Endothelial cell of umbilical vein (primary cell): ENCODE results near the gene EFCAB13. TPM values are rescaled to one million over a fixed set of nuclear protein-coding genes. Genes with fewer than 3 reads are reported as not detected.

ENCODE experiments used
- BruUV-seq: library from RNA; stranded (reverse); fragments of 400-500 nt; replicated peaks from 2 replicates; lab custom pipeline; 2021; lab: Mats Ljungman, UMichigan
- CTCF ChIA-PET: fragments of 300-600, 350-600 bp; sonication (Branson Sonifier 250); formaldehyde crosslinking; loops from one replicate; lab custom pipeline; 2021; ENCODE audit warnings: antibody characterized with exemption, inconsistent platforms; lab: Charles Lee
- POLR2A ChIA-PET: fragments of 300-600, 350-600 bp; sonication (Branson Sonifier 250); formaldehyde crosslinking; loops from one replicate; lab custom pipeline; 2021; ENCODE audit warnings: antibody characterized with exemption, inconsistent platforms; lab: Charles Lee
- DNase-seq: peaks from one replicate; pipeline ENCODE4 v3.0.0-alpha.2; 2011; ENCODE audit warnings: low read depth, low spot score
- FAIRE-seq: peaks from 2 replicates; lab custom pipeline; 2011; peaks lifted over from hg19 to GRCh38; lab: Jason Lieb, UNC
- H2AFZ ChIP-seq: 2 replicates; pipeline ENCODE4 v1.6.0; 2012; ENCODE audit warnings: low read depth, low read length, control low read depth, inconsistent platforms
- H3K27ac ChIP-seq: 2 replicates; pipeline ENCODE4 v1.5.1; 2011; ENCODE audit warnings: low read depth, mild to moderate bottlenecking, control low read depth, low read length, moderate library complexity; ENCODE audit not compliant: insufficient read depth
- H3K27me3 ChIP-seq, 2 experiments: 2 replicates each; pipeline versions ENCODE4 v1.6.0 to v1.6.1; 2011; ENCODE audit warnings: low read length in 2 of 2, mixed read lengths in 1 of 2; ENCODE audit not compliant: control insufficient read depth in 2 of 2, insufficient read depth in 2 of 2
- H3K36me3 ChIP-seq, 2 experiments: 2 replicates in 1 of 2; 3 replicates in 1 of 2; pipeline ENCODE4 v1.5.1; 2011; ENCODE audit warnings: low read length in 2 of 2, mild to moderate bottlenecking in 1 of 2, moderate library complexity in 1 of 2; ENCODE audit not compliant: control insufficient read depth in 2 of 2, insufficient read depth in 2 of 2; ENCODE audit errors: extremely low read depth in 1 of 2
- H3K4me1 ChIP-seq: 3 replicates; pipeline ENCODE4 v1.5.1; 2011; ENCODE audit warnings: mild to moderate bottlenecking, low read length; ENCODE audit not compliant: control insufficient read depth, insufficient read depth; ENCODE audit errors: extremely low read depth
- H3K4me2 ChIP-seq: 2 replicates; pipeline ENCODE4 v1.6.1; 2011; ENCODE audit warnings: low read length, control low read depth, mixed read lengths; ENCODE audit not compliant: insufficient read depth
- H3K4me3 ChIP-seq, 3 experiments: fragments of 200-600 bp in 1 of 3; sonication (generic), shearing (Covaris generic) in 1 of 3; replicated peaks in 1 of 3; 2 replicates each; pipeline ENCODE4 v1.5.1; 2011 to 2016; ENCODE audit warnings: control low read depth in 3 of 3, low read length in 3 of 3, mild to moderate bottlenecking in 2 of 3, inconsistent platforms in 1 of 3, low read depth in 1 of 3, moderate library complexity in 1 of 3; ENCODE audit not compliant: insufficient read depth in 1 of 3
- H3K79me2 ChIP-seq: 2 replicates; pipeline ENCODE4 v1.6.0; 2012; ENCODE audit warnings: low read length, inconsistent platforms; ENCODE audit not compliant: control insufficient read depth, insufficient read depth
- H3K9ac ChIP-seq: replicated peaks from 2 replicates; pipeline ENCODE3; 2011; ENCODE audit warnings: low read length, control low read depth; ENCODE audit not compliant: insufficient read depth; ENCODE audit errors: extremely low read depth
- H3K9me1 ChIP-seq: replicated peaks from 3 replicates; pipeline ENCODE4 v1.6.0; 2011; ENCODE audit warnings: mild to moderate bottlenecking, low read length; ENCODE audit not compliant: control insufficient read depth, insufficient read depth; ENCODE audit errors: extremely low read depth
- H3K9me3 ChIP-seq: replicated peaks from 2 replicates; pipeline ENCODE4 v1.5.1; 2012; ENCODE audit warnings: low read length, inconsistent platforms; ENCODE audit not compliant: control insufficient read depth, insufficient read depth
- H4K20me1 ChIP-seq: replicated peaks from 2 replicates; pipeline ENCODE3; 2011; ENCODE audit warnings: mild to moderate bottlenecking, low read length; ENCODE audit not compliant: control insufficient read depth, insufficient read depth; ENCODE audit errors: extremely low read depth
- EZH2 ChIP-seq: IDR thresholded peaks from 2 replicates; pipeline ENCODE4 v1.6.1; 2012; ENCODE audit warnings: borderline replicate concordance, low read depth, mild to moderate bottlenecking, moderate library complexity, low read length, inconsistent platforms; ENCODE audit not compliant: severe bottlenecking
- FOS ChIP-seq: IDR thresholded peaks from 2 replicates; pipeline ENCODE4 v1.6.1; 2011; ENCODE audit warnings: mild to moderate bottlenecking, low read length, moderate library complexity, borderline replicate concordance; ENCODE audit not compliant: insufficient read depth
- GATA2 ChIP-seq: IDR thresholded peaks from 2 replicates; pipeline ENCODE4 v1.7.0; 2011; ENCODE audit warnings: low read depth, mild to moderate bottlenecking, moderate library complexity, mixed read lengths, low read length; ENCODE audit not compliant: insufficient read length, insufficient read depth
- JUN ChIP-seq: IDR thresholded peaks from 2 replicates; pipeline ENCODE4 v1.6.1; 2011; ENCODE audit warnings: borderline replicate concordance, low read depth; ENCODE audit not compliant: insufficient read length, insufficient read depth
- MYC ChIP-seq: IDR thresholded peaks from one replicate; pipeline ENCODE4 v1.6.1; 2011; ENCODE audit warnings: mild to moderate bottlenecking, low read depth, low read length
- POLR2A ChIP-seq: IDR thresholded peaks from 2 replicates; pipeline ENCODE4 v1.6.1; 2012; ENCODE audit warnings: low read depth, mild to moderate bottlenecking, control low read depth, low read length
- POLR2AphosphoS5 ChIP-seq: IDR thresholded peaks from 2 replicates; pipeline ENCODE4 v1.6.1; 2012; ENCODE audit warnings: low read depth, mild to moderate bottlenecking, control low read depth, low read length, moderate library complexity; ENCODE audit not compliant: insufficient read depth
- dilution Hi-C: fragments of 300-500 bp; cut with MboI; formaldehyde crosslinking; loops from one replicate; pipeline ENCODE4 v1.15.0; 2019; ENCODE audit warnings: low sequenced_read_pairs; ENCODE audit not compliant: extremely low pct_ligation_motif_present
- intact Hi-C: fragments of 100-400 bp; cut with micrococcal nuclease; formaldehyde crosslinking; loops from one replicate; pipeline ENCODE4 v1.10.0; 2022
- polyA plus RNA-seq, 4 experiments: library from polyadenylated mRNA; depleted of rRNA in 3 of 4; stranded (reverse) in 3 of 4; unstranded in 1 of 4; fragments of >200 nt; gene quantifications; 2 replicates each; pipeline versions ENCODE4 v1.2.1 to v1.2.3, GENCODE V29; 2011 to 2012; ENCODE audit warnings: missing spikeins in 1 of 4
- total RNA-seq: library from RNA; stranded (reverse); gene quantifications from 2 replicates; pipeline ENCODE4 v1.2.3, GENCODE V29; 2021
- TF ChIP-seq, protein P1 (sequence below): IDR thresholded peaks from 2 replicates; pipeline ENCODE4 v1.6.1; 2011; ENCODE audit not compliant: insufficient read depth, insufficient read length
- TF ChIP-seq, protein P2 (sequence below), 2 donors: IDR thresholded peaks; 1 replicate in 1 of 2; 2 replicates in 1 of 2; pipeline ENCODE4 v1.5.1; 2011; ENCODE audit warnings: low read length in 2 of 2, mild to moderate bottlenecking in 2 of 2, moderate library complexity in 2 of 2, control low read depth in 1 of 2, inconsistent platforms in 1 of 2, low read depth in 1 of 2; ENCODE audit not compliant: insufficient read depth in 1 of 2; ENCODE audit errors: extremely low read depth in 1 of 2

Gene EFCAB13
- total and polyA plus RNA-seq, 2 donors (not counting 3 experiments of a cell fraction or from before 2014, with no cell fraction given) = 0.86 to 12.9 TPM

DNA sequence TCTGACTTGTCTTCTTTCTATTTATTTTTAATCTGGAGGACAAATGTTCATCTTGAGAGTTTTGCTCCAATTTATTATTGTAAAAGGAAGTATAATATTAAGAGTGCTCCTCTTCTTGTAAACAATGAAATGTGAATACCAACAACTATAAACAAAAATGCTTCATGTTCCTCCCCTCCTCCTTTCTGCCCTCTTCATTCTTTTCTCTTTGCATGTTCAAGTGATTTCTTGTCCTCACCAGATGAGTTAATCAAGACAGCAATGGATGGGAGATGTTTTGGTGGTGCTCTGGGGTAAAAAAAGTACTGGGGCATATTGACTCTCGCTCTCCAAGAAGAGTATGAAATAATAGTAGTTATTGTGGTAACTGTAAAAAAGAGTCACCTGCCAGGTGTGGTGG, 45.8 kb upstream of the EFCAB13 start:
- dilution Hi-C loops = no loop called here
- no TSS peak for BruUV-seq
- no peak overlapping the region for H3K4me3 ChIP-seq

DNA sequence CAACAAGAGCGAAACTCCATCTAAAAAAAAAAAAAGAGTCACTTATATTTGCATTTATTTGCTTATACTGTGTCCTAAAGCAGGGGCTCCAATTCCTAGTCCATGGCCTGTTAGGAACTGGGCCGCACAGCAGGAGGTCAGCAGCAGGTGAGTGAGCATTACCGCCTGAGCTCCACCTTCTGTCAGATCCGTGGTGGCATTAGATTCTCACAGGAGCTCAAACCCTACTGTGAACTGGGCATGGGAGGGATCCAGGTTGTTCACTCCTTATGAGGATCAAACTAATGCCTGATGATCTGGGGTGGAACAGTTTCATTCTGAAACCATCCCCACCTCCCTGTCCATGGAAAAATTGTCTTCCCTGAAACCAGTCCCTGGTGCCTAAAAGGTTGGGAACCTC, 45.2 kb upstream of the EFCAB13 start:
- Histone ChIP-seq H3K9me1 (no peaks in the 10 kb centered on the region), H3K9ac (peak overlapping the region; percentile 2), H4K20me1 (no peaks in the 10 kb centered on the region), H3K27ac (peak overlapping the region; percentile 68), H3K4me2 (peak overlapping the region; percentile 14), H2AFZ (no peak overlapping the region), H3K9me3 (no peaks in the 10 kb centered on the region), H3K79me2 (no peaks in the 10 kb centered on the region), H3K27me3 (no peaks in the 10 kb centered on the region), H3K4me3 (no peak overlapping the region), H3K4me1 (peaks cover 21% of the 10 kb centered on the region), H3K36me3 (peaks cover 0 to 2% of the 10 kb centered on the region in 2 experiments)
- intact Hi-C loops = no loop called here
- dilution Hi-C loops = no loop called here
- CTCF ChIA-PET = interaction anchor here (0.7 to 1.2 kb wide), 3 partner anchors 15 to 25 kb away, joined by 3 read pairs; partner anchors contain the start of gene ITGB3
- TSS peak; percentile 17 for BruUV-seq
- DNase-seq = no peak
- POLR2A ChIA-PET = no interaction called here
- TF ChIP-seq POLR2AphosphoS5 (no peak), MYC (no peak), GATA2 (no peak), EZH2 (no peak), FOS (no peak), JUN (no peak), POLR2A (no peak)
- TF ChIP-seq, protein P1, sequence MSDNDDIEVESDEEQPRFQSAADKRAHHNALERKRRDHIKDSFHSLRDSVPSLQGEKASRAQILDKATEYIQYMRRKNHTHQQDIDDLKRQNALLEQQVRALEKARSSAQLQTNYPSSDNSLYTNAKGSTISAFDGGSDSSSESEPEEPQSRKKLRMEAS = no peak
- TF ChIP-seq, protein P2, sequence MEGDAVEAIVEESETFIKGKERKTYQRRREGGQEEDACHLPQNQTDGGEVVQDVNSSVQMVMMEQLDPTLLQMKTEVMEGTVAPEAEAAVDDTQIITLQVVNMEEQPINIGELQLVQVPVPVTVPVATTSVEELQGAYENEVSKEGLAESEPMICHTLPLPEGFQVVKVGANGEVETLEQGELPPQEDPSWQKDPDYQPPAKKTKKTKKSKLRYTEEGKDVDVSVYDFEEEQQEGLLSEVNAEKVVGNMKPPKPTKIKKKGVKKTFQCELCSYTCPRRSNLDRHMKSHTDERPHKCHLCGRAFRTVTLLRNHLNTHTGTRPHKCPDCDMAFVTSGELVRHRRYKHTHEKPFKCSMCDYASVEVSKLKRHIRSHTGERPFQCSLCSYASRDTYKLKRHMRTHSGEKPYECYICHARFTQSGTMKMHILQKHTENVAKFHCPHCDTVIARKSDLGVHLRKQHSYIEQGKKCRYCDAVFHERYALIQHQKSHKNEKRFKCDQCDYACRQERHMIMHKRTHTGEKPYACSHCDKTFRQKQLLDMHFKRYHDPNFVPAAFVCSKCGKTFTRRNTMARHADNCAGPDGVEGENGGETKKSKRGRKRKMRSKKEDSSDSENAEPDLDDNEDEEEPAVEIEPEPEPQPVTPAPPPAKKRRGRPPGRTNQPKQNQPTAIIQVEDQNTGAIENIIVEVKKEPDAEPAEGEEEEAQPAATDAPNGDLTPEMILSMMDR (IDR thresholded peaks at IDR 0.05; ENCODE audit: extremely low read depth in 1 of 2, insufficient read depth in 1 of 2, low read depth in 1 of 2, low read length in 2 of 2) = no peak
- no peak for FAIRE-seq

More for the DNA sequence above, 45.8 kb upstream of the EFCAB13 start:
- Histone ChIP-seq H3K36me3 (no peaks in the 10 kb centered on the region), H3K4me1 (peaks cover 21% of the 10 kb centered on the region), H2AFZ (no peak overlapping the region), H3K79me2 (no peaks in the 10 kb centered on the region), H3K4me2 (no peak overlapping the region), H3K9me3 (no peaks in the 10 kb centered on the region), H3K9ac (no peak overlapping the region), H3K9me1 (no peaks in the 10 kb centered on the region), H3K27me3 (no peaks in the 10 kb centered on the region), H4K20me1 (no peaks in the 10 kb centered on the region), H3K27ac (no peak overlapping the region)
- DNase-seq (no peak), FAIRE-seq (no peak)
- POLR2A ChIA-PET = no interaction called here
- no peak for TF ChIP-seq MYC
- TF ChIP-seq JUN = no peak
- no peak for TF ChIP-seq POLR2AphosphoS5
- intact Hi-C loops = no loop called here
- CTCF ChIA-PET = interaction anchor here (1.2 kb wide), 1 partner anchor 16 kb away, joined by 3 read pairs; no protein-coding TSS in a partner anchor
